Stomach (tissue), 9 donors: ENCODE results near the gene NEO1. TPM values are rescaled to one million over a fixed set of nuclear protein-coding genes. Genes with fewer than 3 reads are reported as not detected.

Experiments
- DNase-seq, 2 donors: peaks; one replicate each; pipeline versions ENCODE4 v3.0.0 to v3.0.0-alpha.2; 2013 to 2019
- H3K27ac ChIP-seq, 5 donors: fragments of 200-600 bp in 4 of 5; sonication (generic) in 4 of 5; one replicate each; pipeline ENCODE4 v1.5.1; 2013 to 2019; ENCODE audit warnings: mild to moderate bottlenecking in 1 of 5, moderate library complexity in 1 of 5
- H3K27me3 ChIP-seq, 3 donors: fragments of 200-600 bp; sonication (generic); one replicate each; pipeline ENCODE4 v1.5.1; 2017 to 2019; ENCODE audit warnings: mixed run types in 1 of 3
- H3K36me3 ChIP-seq, 4 donors: fragments of 200-600 bp; sonication (generic); 1 replicate in 3 of 4; 2 replicates in 1 of 4; pipeline ENCODE4 v1.5.1; 2016 to 2019
- H3K4me1 ChIP-seq, 4 donors: fragments of 200-600 bp; sonication (generic); one replicate each; pipeline ENCODE4 v1.5.1; 2016 to 2019
- H3K4me3 ChIP-seq, 4 donors: fragments of 200-600 bp; sonication (generic) in 3 of 4; one replicate each; pipeline ENCODE4 v1.5.1; 2016 to 2019; ENCODE audit warnings: mild to moderate bottlenecking in 1 of 4
- H3K9me3 ChIP-seq, 4 donors: fragments of 200-600 bp; sonication (generic); one replicate each; pipeline ENCODE4 v1.5.1; 2016 to 2019
- CTCF ChIP-seq, 7 experiments: fragments of 450-650 bp in 4 of 7; fragments of 200-600 bp in 3 of 7; sonication (generic) in 3 of 7; IDR thresholded peaks; one replicate each; pipeline ENCODE4 v1.5.1; 2016 to 2019; ENCODE audit warnings: antibody characterized with exemption in 7 of 7, control low read depth in 2 of 7, mild to moderate bottlenecking in 1 of 7
- EP300 ChIP-seq: sonication (generic); formaldehyde crosslinking; IDR thresholded peaks from one replicate; pipeline ENCODE4 v1.6.1; 2017; ENCODE audit warnings: antibody characterized with exemption
- POLR2A ChIP-seq, 4 donors: fragments of 450-650 bp; IDR thresholded peaks; one replicate each; pipeline ENCODE4 v1.6.1; 2016; ENCODE audit warnings: antibody characterized with exemption in 4 of 4, control low read depth in 2 of 4, mild to moderate bottlenecking in 1 of 4, moderate library complexity in 1 of 4
- POLR2AphosphoS5 ChIP-seq, 3 donors: sonication (generic); formaldehyde crosslinking; IDR thresholded peaks; one replicate each; pipeline ENCODE4 v1.6.1; 2016; ENCODE audit warnings: antibody characterized with exemption in 3 of 3
- WGBS, 5 donors: extraction: QIAGEN DNeasy Blood & Tissue Kit in 3 of 5; methylation state at CpG; one replicate each; pipeline versions ENCODE4 v1.1.5 to v1.1.7; 2013 to 2018; 5-methylcytosine and 5-hydroxymethylcytosine counted together
- intact Hi-C: fragments of 100-400 bp; cut with DNase I; formaldehyde crosslinking; loops from one replicate; pipeline ENCODE4 v1.15.1; 2023; ENCODE audit warnings: low total_unique reads
- polyA plus RNA-seq, 3 donors: library from polyadenylated mRNA; stranded (reverse); fragments of 200-250 nt; gene quantifications; one replicate each; pipeline ENCODE4 v1.2.3, GENCODE V29; 2013
- total RNA-seq, 5 donors: library from RNA; depleted of rRNA; stranded (reverse); fragments of >200 nt; gene quantifications; one replicate each; pipeline versions ENCODE4 v1.1.0 to v1.2.3, GENCODE V29; 2014 to 2016
- donor health status: healthy with polysubstance abuse.
- donor health status: Bipolar disorder and iron deficiency.
- donor health status: healthy.

Gene NEO1
- total and polyA plus RNA-seq, 8 donors, result 4.7 to 182 (median 17.3) TPM

- 63 to 79% (median 70%) methylated on average over 1 of the region's 1 CpG for WGBS, 5 donors
- no peak overlapping the region for H3K4me3 ChIP-seq
- DNase-seq, result no peak
- H3K27ac ChIP-seq, result no peak overlapping the region
- H3K36me3 ChIP-seq, result peaks cover 0 to 11% (median 3%) of the 10 kb centered on the region in 4 donors
- no peak for TF ChIP-seq POLR2A (IDR thresholded peaks at IDR 0.05)
- TF ChIP-seq CTCF (IDR thresholded peaks at IDR 0.05), result no peak
- TF ChIP-seq EP300, result no peak
- no peak for TF ChIP-seq POLR2AphosphoS5 (IDR thresholded peaks at IDR 0.05)
- peaks cover 0 to 24% (median 2%) of the 10 kb centered on the region in 4 donors for H3K4me1 ChIP-seq
- no peaks in the 10 kb centered on the region for H3K27me3 ChIP-seq
- H3K9me3 ChIP-seq, result no peaks in the 10 kb centered on the region
- intact Hi-C loops, result no loop called here
Measured at GRCh38 chr15:73143763-73144155, 91.5 kb downstream of the NEO1 start.

- H3K4me3 ChIP-seq, result no peak overlapping the region
- peaks cover 0 to 3% (median 0%) of the 10 kb centered on the region in 4 donors for H3K4me1 ChIP-seq
- TF ChIP-seq CTCF (IDR thresholded peaks at IDR 0.05) (no peak), POLR2AphosphoS5 (IDR thresholded peaks at IDR 0.05) (no peak), POLR2A (IDR thresholded peaks at IDR 0.05) (no peak), EP300 (no peak)
- peaks cover 0 to 6% (median 0%) of the 10 kb centered on the region in 4 donors for H3K9me3 ChIP-seq
- no peak overlapping the region for H3K27ac ChIP-seq
- intact Hi-C loops, result no loop called here
- DNase-seq, result no peak
- no peaks in the 10 kb centered on the region for H3K27me3 ChIP-seq
- peaks cover 0 to 12% (median 6%) of the 10 kb centered on the region in 4 donors for H3K36me3 ChIP-seq
Measured at GRCh38 chr15:73146419-73146818, 94.2 kb downstream of the NEO1 start.

- TF ChIP-seq EP300 (no peak), CTCF (IDR thresholded peaks at IDR 0.05) (no peak), POLR2AphosphoS5 (IDR thresholded peaks at IDR 0.05) (no peak)
- Histone ChIP-seq H3K36me3 (peaks cover 0 to 15% (median 4%) of the 10 kb centered on the region in 4 donors), H3K4me3 (no peak overlapping the region), H3K27me3 (no peaks in the 10 kb centered on the region), H3K27ac (no peak overlapping the region), H3K9me3 (peaks cover 3 to 25% (median 15%) of the 10 kb centered on the region in 4 donors), H3K4me1 (no peaks in the 10 kb centered on the region)
- DNase-seq, result no peak
- 78 to 91% (median 89%) methylated on average over 2 of the region's 2 CpGs for WGBS, 5 donors
- intact Hi-C loops, result no loop called here
Measured at GRCh38 chr15:73150831-73151230, 98.6 kb downstream of the NEO1 start.

- WGBS, 5 donors, result 92 to 98% (median 97%) methylated on average over 1 of the region's 1 CpG
- Histone ChIP-seq H3K27ac (no peak overlapping the region), H3K4me1 (no peaks in the 10 kb centered on the region), H3K4me3 (no peak overlapping the region), H3K27me3 (no peaks in the 10 kb centered on the region), H3K36me3 (peaks cover 0 to 26% (median 8%) of the 10 kb centered on the region in 4 donors), H3K9me3 (peaks cover 3 to 30% (median 18%) of the 10 kb centered on the region in 4 donors)
- intact Hi-C loops, result no loop called here
- TF ChIP-seq CTCF (IDR thresholded peaks at IDR 0.05) (no peak), POLR2A (IDR thresholded peaks at IDR 0.05) (no peak), POLR2AphosphoS5 (IDR thresholded peaks at IDR 0.05) (no peak), EP300 (no peak)
- no peak for DNase-seq
Measured at GRCh38 chr15:73153024-73153423, 100.8 kb downstream of the NEO1 start.
